Measurements from ENCODE around the gene RPH3AL. TPM values are rescaled to one million over a fixed set of nuclear protein-coding genes. Genes with fewer than 3 reads are reported as not detected.
A peak's percentile ranks its signal among the peaks of the same experiment; 100 is the strongest.
"Not testable (repeated sequence)": the region's sequence is repeated elsewhere in the genome, so short reads cannot be mapped to it uniquely, and the experiment has no call there.

The RPH3AL gene
- total RNA-seq, 1 donor from 2014 or later = 24.3 TPM

DNA sequence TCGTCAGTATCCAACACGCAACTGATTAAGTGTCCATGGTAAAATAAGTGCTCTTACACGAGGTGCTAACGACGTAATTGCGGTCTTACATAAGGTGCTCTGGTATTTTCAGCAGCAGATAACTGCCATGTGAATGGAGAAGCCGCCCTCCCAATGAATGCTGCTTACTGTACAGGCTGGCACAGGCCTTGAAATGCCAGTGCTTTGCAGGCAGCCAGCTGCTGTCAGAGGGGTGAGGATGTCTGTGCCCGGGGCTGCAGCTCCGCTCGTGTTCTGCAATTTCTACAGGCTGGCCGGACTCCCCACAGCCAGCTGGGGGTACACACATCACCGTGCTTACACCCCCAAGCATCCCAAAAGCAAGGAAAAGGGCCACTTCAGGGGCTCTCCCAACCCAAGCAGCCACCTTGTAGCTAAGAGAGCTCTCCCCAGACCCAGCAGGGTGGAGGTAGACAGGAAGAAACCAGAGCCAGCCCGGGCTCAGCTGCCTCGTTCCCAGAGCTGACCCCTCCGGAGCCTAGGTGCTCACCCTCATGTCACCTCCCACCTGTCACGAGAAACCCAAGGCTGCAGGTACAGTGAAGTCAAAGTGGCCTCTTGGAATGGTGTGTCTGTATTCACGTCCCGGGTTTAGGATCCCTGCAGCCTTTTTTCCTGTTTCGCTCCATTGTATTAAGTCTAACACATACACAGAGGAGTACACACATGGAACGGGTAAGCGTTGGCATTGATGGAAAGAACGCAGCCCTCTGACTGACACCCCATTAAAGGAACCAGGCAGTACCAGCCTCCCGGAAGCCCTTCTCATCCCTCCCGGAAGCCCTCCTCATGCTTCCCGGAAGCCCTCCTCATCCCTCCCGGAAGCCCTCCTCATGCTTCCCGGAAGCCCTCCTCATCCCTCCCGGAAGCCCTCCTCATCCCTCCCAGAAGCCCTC lies 27.2 kb upstream of the RPH3AL start:
- no peak for DNase-seq (ENCODE audit: low read depth)

DNA sequence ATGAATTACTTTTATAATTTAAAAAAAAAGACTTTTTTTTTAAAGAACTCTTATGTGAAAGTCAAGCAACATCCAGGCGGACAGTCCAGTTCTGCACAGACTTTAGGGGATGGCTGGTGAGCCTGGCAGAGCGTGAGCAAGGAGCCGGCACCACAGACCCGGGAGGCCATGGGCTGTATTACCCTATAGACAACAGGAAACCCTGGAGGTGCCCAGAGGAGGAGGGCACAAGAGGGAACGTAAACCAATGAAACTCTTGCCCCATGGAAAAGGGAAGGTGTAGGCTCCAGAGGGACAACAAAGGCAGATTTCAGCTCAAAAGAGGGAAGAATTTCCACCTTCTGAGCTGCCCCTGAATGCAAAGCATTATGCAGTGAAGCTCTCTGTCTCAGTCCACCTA lies 25.5 kb upstream of the RPH3AL start:
- DNase-seq (ENCODE audit: low read depth) = no peak

DNA sequence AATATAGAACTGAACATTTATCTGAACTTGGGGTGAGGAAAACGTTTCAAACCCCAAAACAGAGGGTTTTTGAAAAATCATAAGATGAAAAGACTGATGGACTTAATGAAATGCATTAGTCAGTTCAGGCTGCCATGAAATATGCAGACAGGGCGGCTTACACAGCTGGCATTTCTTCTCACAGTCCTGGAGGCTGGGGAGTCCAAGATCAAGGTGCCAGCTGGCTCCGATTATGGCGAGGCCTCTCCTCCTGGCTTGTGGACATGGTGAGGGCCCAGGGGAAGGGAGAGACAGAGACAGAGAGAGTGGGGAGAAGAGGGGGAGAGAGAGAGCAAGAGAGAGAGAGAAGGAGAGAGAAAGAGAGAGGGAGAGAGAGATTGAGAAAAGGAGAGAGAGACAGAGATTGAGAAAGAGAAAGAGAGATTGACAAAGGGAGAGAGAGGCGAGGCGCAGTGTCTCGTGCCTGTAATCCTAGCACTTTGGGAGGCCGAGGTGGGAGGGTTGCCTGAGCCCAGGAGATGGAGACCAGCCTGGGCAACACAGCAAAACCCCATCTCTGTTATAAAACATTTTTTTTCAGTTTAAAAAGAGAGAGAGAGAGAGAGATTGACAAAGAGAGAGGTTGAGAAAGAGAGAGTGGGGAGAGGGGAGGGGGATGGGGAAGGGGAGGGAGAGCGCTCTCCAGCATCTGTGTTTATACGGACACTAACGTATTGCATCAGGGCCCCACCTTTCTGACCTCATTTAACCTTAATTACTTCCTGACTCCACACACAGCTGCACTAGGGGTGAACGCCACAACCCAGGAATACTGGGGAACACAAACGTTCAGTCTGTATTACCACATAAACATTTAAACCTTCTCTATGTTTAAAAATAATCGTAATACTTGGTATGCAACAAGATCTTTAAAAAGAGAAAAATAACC lies 24.6 kb upstream of the RPH3AL start:
- DNase-seq (ENCODE audit: low read depth) = peak; percentile 58

GRCh38 chr17:373613-374230 lies 21.1 kb upstream of the RPH3AL start:
- DNase-seq (ENCODE audit: low read depth) = no peak

DNA sequence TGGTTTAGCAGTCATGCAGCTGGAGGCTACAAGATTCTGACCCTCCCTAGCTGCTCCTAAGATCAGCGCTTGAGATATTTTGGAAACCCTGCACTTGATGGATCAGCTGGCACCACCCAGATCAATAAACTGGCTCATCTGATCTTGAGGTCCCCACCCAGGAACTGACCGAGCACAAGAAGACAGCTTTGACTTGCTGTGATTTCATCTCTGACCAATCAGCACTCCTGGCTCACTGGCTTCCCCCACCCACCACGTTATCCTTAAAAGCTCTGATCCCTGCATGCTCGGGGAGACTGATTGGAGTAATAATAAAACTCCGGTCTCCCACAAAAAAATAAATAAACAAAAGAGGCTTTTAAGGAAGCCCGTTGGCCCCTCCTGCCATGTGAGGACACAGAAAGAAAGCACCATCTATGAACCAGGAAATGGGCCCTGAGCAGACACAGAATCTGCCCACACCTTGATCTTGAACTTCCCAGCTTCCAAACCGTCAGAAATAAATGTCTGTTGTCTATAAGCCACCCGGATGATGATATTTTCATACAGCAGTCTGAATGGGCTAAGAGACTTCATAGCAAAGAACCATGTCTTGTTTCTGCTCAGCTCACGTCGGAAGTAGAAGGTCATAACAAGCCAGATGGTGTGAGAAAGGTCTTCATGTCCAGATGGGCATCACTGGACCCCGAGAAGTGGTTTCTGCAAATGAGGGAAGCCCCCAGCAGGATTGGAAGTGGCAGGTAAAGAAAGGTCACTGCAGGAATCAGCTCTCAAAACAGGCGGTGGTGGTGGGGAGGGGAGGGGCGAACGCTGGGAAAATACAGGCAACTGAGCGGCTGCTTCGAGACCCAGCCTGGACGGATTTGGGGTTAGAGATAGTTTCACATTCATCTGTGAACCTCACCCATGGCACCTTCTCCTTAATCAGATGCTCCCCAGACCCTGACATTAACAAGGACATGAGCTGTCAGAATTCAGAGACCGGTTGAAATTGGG lies 19.8 kb upstream of the RPH3AL start:
- DNase-seq (ENCODE audit: low read depth) = no peak

DNA sequence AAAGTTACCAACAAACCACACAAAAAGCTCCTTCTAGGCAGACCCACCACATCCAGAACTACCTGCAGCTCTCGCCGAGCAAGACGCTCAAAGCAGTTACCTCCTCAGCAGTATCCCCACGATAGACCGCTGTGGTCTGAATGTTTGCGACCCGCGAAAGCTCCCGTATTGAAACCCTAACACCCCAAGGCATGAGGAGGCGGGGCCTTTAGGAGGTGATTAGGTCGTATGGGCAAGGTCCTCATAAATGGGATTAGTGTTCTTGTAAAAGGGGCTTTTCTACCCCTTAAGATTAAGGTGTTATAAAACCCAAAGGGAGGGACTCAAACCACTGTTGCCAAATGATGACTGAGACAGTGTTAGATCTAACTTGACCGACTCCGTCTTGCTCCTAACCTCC lies 19.0 kb upstream of the RPH3AL start:
- DNase-seq (ENCODE audit: low read depth) = no peak

GRCh38 chr17:367656-368055 lies 15.0 kb upstream of the RPH3AL start:
- DNase-seq (ENCODE audit: low read depth) = not testable (repeated sequence)

GRCh38 chr17:366657-367615 lies 14.3 kb upstream of the RPH3AL start:
- DNase-seq (ENCODE audit: low read depth) = not testable (repeated sequence)

GRCh38 chr17:364766-365165 lies 12.2 kb upstream of the RPH3AL start:
- DNase-seq (ENCODE audit: low read depth) = no peak

- no peak for DNase-seq (ENCODE audit: low read depth)
These were observed 11.7 kb upstream of the RPH3AL start for GRCh38 chr17:364308-364707.

GRCh38 chr17:362721-363120 lies 10.1 kb upstream of the RPH3AL start:
- DNase-seq (ENCODE audit: low read depth) = no peak

DNA sequence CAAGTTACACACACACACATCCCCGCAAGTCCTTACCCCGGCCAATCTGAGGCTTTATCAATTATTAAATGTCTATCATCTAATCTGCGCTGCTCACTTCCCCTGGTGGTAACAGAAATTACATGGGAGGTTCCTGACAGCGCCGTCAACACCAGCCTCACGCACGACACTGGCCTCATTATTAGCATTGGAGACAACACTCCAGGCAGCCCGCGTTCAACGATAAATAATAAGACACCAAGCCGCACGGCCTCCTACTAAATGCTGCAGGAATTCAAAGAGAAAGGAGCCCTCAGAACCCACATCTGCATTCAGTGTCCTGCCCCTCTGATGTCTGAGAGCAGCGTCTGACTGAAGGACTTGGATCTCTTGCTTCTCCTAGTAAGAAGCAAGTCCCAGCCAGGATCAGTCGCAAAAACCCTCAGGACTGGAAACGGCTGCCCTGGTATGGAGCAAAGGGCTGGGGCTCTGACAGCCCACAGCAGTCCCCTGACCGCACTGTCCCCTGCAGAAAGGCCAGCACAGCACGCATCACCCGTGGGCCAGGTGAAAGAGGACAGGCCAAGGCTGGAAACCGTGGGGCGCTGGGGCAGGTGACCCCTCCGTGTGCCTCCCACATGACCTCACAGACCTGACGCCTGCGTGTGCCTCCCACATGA lies 7.6 kb upstream of the RPH3AL start:
- no peak for DNase-seq (ENCODE audit: low read depth)

DNA sequence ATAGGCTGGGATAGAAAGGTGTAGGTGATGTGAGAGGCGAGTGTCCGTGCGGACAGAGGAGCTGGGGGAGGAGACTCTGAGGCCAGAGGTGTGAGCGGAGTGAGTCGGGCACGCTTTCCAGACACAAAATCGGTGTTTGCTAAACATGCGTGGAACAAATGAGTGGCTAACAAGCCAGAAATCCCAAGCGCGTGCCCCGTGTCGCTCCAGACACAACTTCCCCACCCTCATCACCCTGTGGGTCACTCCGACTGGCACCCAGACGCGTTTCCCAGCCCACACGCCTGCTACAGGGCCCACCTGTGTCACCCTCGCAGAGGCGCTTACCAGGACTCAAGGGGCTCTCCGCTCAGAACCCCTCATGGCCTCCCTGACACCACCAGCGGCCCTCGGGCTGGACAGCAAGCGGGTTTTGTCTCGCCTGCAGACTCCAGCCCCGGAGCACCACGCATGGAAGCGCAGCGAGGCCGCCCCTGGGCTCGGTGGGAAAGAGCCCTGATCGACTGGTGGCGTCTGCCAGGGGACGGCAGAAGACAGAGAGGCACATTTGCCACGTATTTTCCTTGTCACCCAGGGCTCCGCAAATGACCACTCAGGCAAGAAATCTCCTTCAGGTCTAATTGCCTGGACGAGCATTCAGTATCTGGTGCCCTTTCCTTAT lies 6.0 kb upstream of the RPH3AL start:
- DNase-seq (ENCODE audit: low read depth) = no peak

DNA sequence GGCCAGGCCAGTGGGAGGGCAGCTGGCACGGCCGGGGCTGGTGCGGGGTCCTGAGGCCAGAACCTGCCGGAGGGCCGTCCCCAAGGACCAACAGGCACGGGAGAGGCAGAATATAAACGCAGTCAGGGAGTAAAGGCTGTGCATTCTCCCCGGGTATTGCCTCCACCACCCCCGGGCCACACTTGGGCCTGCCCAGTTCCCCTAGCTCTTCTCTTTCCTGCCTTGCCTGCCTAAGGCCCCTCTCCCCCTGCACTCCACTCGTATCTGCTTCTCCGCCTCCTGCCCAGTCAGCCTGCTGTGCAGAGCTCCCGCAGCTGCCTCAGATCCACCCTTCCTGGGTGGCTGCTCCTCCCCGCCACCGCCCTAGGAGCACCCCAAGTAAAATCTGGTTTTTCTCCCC lies 5.0 kb upstream of the RPH3AL start:
- no peak for DNase-seq (ENCODE audit: low read depth)

GRCh38 chr17:356671-357434 lies 4.2 kb upstream of the RPH3AL start:
- DNase-seq (ENCODE audit: low read depth) = no peak

DNA sequence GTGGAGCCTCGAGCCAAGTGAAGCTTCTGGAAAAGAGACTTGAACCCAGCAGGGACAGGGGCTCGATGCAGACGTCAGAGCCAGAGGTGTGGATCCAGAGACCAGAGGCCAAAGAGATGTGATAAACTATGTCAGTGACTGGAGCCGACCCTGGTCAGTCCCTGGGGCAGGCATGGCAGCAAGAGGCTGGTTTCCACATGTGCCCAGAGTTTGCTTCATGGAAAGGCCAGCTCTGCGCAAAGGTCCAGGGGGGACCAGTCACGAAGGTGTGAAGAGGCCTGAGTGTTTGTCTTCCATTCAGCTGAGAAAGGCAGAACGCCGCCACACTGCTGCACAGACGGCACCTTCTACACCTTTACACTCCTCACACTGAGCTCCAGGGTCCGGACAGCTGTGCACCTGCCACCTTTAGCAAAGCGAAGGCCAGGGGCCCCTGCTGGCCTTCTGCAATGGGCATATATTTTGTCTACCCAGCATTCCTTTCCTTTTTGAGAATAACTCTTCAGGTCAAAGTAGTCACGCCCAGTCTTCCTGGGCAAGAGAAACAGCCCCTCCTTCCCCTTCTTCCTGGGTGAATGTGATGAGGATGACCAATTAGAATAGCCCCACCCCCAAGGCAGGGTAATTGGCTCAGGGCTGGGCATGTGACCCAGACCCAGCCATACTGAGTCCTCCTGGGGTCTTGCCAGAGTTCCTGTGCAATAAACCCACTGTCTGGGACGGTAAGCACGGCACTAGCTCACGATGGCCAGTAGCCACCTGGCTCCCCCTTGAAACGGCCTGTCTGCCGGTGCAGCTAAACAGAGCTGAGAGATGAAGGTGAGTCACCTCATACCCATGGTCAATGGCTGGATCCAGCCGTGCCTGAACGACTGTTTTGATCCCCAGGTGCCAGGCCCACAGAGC lies 2.3 kb upstream of the RPH3AL start:
- no peak for DNase-seq (ENCODE audit: low read depth)
